GM12874 (cell line): ENCODE measurements around the gene IRGC.

Experiments
- TF ChIP-seq, protein P1 (sequence below): IDR thresholded peaks from 2 replicates; pipeline ENCODE4 v1.5.1; 2011; ENCODE audit warnings: low read depth, mild to moderate bottlenecking, control low read depth, low read length, moderate library complexity; ENCODE audit not compliant: insufficient read depth

The IRGC gene

DNA sequence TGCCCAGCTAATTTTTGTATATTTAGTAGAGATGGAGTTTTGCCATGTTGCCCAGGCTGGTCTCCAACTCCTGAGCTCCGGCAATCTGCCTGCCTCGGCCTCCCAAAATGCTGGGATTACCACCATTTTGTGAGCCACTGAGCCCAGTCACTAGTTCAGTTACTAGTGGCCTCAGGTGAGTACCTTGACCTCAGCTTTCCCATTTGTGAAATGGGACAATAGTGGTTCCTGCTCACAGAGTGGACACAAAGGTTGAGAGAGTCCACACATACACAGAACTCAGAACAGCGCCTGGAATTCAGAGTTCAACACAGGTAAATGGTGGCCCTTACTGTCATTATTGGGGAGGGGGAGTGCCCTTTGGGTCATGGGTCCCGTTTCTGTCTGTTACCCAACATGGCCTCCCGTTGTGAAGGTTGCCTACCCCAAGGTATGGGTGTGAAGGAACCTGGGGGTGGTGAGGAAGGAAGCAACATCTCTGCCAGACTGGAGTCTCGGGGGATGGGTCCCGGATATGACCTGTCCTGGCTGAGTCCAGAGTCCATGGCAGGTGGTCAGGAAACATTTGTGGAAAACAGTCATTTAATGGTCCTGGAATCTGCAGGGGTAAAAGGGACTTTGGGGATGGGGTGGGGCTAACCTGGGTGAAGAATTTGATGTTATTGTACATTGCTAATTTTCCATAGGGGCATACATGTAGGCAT, 11.7 kb upstream of the IRGC start:
- TF ChIP-seq, protein P1, sequence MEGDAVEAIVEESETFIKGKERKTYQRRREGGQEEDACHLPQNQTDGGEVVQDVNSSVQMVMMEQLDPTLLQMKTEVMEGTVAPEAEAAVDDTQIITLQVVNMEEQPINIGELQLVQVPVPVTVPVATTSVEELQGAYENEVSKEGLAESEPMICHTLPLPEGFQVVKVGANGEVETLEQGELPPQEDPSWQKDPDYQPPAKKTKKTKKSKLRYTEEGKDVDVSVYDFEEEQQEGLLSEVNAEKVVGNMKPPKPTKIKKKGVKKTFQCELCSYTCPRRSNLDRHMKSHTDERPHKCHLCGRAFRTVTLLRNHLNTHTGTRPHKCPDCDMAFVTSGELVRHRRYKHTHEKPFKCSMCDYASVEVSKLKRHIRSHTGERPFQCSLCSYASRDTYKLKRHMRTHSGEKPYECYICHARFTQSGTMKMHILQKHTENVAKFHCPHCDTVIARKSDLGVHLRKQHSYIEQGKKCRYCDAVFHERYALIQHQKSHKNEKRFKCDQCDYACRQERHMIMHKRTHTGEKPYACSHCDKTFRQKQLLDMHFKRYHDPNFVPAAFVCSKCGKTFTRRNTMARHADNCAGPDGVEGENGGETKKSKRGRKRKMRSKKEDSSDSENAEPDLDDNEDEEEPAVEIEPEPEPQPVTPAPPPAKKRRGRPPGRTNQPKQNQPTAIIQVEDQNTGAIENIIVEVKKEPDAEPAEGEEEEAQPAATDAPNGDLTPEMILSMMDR = no peak

DNA sequence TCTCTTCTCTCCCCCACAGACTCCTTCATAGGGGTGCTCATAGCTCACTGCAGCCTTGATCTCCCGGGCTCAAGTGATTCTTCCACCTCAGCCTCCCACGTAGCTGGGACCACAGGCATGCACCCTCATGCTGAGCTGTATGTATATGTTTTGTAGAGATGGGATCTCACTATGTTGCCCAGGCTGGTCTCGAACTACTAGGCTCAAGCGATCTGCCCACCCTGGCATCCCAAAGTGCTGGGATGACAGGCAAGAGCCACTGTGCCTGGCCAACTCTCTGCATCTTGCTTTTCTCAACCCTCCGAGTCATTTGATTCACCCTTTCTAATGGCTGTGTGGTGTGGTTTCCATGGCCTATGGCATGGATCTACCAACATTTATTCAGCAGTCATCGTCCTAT, 10.1 kb upstream of the IRGC start:
- TF ChIP-seq, protein P1 = no peak

- TF ChIP-seq, protein P1 = no peak
Observed at GRCh38 chr19:43707158-43707712, 8.6 kb upstream of the IRGC start.

DNA sequence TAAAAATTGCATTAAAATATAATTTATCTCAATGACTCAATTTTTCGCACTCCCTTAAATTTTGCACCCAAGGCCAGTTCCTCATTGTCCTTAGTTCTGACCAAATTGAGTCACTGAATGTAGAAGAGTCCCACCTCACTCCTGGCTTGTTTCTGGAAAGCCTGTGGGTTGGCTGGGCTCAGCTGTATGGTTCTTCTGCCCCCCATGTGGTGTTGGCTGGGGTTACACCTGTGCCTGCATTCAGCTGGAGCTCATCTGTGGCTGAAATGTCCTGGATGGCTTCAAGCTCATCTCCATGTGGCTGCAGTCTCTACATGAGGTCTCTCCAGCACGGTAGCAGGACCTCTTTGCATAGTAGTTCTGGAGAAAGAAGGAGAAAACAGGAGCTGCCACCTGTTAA, 7.2 kb upstream of the IRGC start:
- TF ChIP-seq, protein P1 = no peak

GRCh38 chr19:43711751-43712355, 4.0 kb upstream of the IRGC start:
- TF ChIP-seq, protein P1 = no peak

DNA sequence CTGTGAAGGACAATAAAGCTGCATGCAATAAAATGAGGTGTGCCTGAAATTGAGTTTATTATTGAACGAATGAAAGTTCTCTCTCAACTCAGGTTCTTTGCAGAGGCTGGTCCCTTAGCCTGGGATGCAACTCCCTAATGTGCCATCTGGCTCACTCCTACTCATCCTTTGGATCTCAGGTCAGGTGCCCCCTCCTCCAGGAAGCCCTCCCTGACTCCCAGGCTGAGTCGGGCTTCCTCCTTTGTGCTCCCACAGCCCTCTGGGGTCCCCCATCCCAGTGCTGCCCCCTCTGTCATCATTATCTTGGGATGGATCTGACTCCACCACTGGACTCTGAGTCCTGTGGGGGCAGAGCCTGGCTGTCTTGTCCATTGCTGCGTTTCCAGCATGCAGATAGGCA, 2.7 kb upstream of the IRGC start:
- TF ChIP-seq, protein P1 = no peak

DNA sequence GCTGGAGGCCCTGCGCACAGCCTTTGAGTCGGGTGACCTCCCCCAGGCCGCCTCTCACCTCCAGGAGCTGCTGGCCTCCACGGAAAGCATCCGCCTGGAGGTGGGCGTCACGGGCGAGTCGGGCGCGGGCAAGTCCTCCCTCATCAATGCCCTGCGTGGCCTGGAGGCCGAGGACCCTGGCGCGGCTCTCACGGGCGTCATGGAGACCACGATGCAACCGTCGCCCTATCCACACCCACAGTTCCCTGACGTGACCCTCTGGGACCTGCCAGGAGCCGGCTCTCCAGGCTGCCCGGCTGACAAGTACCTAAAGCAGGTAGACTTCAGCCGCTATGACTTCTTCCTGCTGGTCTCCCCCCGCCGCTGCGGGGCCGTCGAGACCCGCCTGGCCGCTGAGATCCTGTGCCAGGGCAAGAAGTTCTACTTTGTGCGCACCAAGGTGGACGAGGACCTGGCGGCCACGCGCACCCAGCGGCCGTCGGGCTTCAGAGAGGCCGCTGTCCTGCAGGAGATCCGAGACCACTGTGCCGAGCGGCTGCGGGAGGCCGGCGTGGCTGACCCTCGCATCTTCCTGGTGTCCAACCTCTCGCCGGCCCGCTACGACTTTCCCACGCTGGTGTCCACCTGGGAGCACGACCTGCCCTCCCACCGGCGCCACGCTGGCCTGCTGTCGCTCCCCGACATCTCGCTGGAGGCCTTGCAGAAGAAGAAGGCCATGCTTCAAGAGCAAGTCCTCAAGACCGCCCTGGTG, 2.9 kb downstream of the IRGC start:
- TF ChIP-seq, protein P1 = no peak
